A172 (cell line): ENCODE data around the gene ZNF526. TPM values are rescaled to one million over a fixed set of nuclear protein-coding genes. Genes with fewer than 3 reads are reported as not detected.
"Not testable (repeated sequence)": the region's sequence is repeated elsewhere in the genome, so short reads cannot be mapped to it uniquely, and the experiment has no call there.

Experiments
- DNase-seq: peaks from one replicate; pipeline ENCODE4 v3.0.0-alpha.2; 2015; ENCODE audit warnings: low spot score
- total RNA-seq: library from RNA; depleted of rRNA; stranded (reverse); fragments of >200 nt; shearing (Covaris generic); gene quantifications from 2 replicates; pipeline ENCODE4 v1.2.3, GENCODE V29; 2014

ZNF526 gene
- total RNA-seq, 1 experiment from 2014 or later: 20.6 TPM

GRCh38 chr19:42257842-42258241 lies 37.7 kb downstream of the ZNF526 start:
- DNase-seq: not testable (repeated sequence)

- no peak for DNase-seq
Measured at GRCh38 chr19:42261763-42262162, 41.7 kb downstream of the ZNF526 start.

GRCh38 chr19:42266105-42266504 lies 46.0 kb downstream of the ZNF526 start:
- not testable (repeated sequence) for DNase-seq

- DNase-seq: not testable (repeated sequence)
Measured at GRCh38 chr19:42266928-42267603, 47.0 kb downstream of the ZNF526 start.

GRCh38 chr19:42267644-42268141 lies 47.6 kb downstream of the ZNF526 start:
- DNase-seq: no peak

GRCh38 chr19:42268142-42268703 lies 48.1 kb downstream of the ZNF526 start:
- DNase-seq: peak; percentile 100

- DNase-seq: peak; percentile 100
Measured at GRCh38 chr19:42268704-42269477, 48.8 kb downstream of the ZNF526 start, which contains the start of gene CIC. TSS of gene CIC (plus strand) at chr19:42269252. CDS start at chr19:42271784, 2,532 bp downstream.

- no peak for DNase-seq
Measured at GRCh38 chr19:42269478-42270345, 49.6 kb downstream of the ZNF526 start.

- peak; percentile 86 for DNase-seq
Measured at GRCh38 chr19:42270346-42271044, 50.4 kb downstream of the ZNF526 start.

- DNase-seq: no peak
Measured at GRCh38 chr19:42271045-42271419, 50.9 kb downstream of the ZNF526 start.

GRCh38 chr19:42271861-42272534 lies 51.9 kb downstream of the ZNF526 start:
- no peak for DNase-seq

GRCh38 chr19:42272535-42272897 lies 52.4 kb downstream of the ZNF526 start:
- DNase-seq: no peak

- DNase-seq: no peak
Measured at GRCh38 chr19:42272989-42273406, 52.9 kb downstream of the ZNF526 start.

GRCh38 chr19:42273407-42274064 lies 53.4 kb downstream of the ZNF526 start:
- no peak for DNase-seq

GRCh38 chr19:42274065-42274682 lies 54.1 kb downstream of the ZNF526 start:
- DNase-seq: no peak

GRCh38 chr19:42275103-42275502 lies 55.0 kb downstream of the ZNF526 start:
- no peak for DNase-seq

GRCh38 chr19:42275517-42275916 lies 55.4 kb downstream of the ZNF526 start:
- DNase-seq: no peak

- DNase-seq: no peak
Measured at GRCh38 chr19:42276284-42276683, 56.2 kb downstream of the ZNF526 start.

- DNase-seq: peak; percentile 57
Measured at GRCh38 chr19:42276821-42277220, 56.7 kb downstream of the ZNF526 start.
